ENCODE data around the gene PROK2. TPM values are rescaled to one million over a fixed set of nuclear protein-coding genes. Genes with fewer than 3 reads are reported as not detected.

PROK2 gene
- total and polyA plus RNA-seq, 2 experiments from 2014 or later, result 2.1 to 2.3 TPM

DNA sequence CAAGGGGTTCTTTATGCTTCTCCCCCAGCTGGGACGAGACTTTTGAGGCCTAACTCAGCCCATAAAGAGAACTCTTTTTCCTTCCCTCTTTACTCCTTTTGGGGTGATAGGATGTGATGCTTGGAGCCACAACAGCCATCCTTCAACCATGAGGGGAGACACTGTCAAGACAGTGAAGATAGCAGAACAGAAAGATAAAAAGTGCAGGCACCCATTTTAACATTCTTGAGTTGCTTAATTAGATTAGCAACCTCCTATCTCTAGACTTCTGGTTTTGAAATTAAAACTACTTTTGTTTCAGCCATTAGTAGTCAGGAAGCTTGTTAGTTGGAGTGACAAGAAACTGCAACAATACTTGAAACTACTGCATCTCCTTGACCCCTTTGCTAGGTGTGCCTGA lies 24.8 kb downstream of the PROK2 start:
- Histone ChIP-seq H3K4me2 (no peak overlapping the region), H3K9me2 (ENCODE audit: insufficient read depth) (no peaks in the 10 kb centered on the region), H3K4me3 (no peak overlapping the region), H2AFZ (no peak overlapping the region), H3K36me3 (ENCODE audit: insufficient read depth) (no peaks in the 10 kb centered on the region; the same call in 1 of the 2 replicates), H3K79me2 (replicated peaks; ENCODE audit: insufficient read depth) (peaks cover 5% of the 10 kb centered on the region; the same call in 1 of the 2 replicates), H3K27ac (ENCODE audit: low read depth) (no peak overlapping the region), H4K20me1 (replicated peaks; ENCODE audit: insufficient read depth) (no peaks in the 10 kb centered on the region), H3F3A (replicated peaks; ENCODE audit: low read depth) (no peaks in the 10 kb centered on the region), H3K27me3 (ENCODE audit: insufficient read depth) (peaks cover 25% of the 10 kb centered on the region), H3K4me1 (ENCODE audit: insufficient read depth) (peaks cover 9% of the 10 kb centered on the region)
- peaks cover 7% of the 10 kb centered on the region for H3K4me1 Mint-ChIP-seq
- TF ChIP-seq, protein P1, sequence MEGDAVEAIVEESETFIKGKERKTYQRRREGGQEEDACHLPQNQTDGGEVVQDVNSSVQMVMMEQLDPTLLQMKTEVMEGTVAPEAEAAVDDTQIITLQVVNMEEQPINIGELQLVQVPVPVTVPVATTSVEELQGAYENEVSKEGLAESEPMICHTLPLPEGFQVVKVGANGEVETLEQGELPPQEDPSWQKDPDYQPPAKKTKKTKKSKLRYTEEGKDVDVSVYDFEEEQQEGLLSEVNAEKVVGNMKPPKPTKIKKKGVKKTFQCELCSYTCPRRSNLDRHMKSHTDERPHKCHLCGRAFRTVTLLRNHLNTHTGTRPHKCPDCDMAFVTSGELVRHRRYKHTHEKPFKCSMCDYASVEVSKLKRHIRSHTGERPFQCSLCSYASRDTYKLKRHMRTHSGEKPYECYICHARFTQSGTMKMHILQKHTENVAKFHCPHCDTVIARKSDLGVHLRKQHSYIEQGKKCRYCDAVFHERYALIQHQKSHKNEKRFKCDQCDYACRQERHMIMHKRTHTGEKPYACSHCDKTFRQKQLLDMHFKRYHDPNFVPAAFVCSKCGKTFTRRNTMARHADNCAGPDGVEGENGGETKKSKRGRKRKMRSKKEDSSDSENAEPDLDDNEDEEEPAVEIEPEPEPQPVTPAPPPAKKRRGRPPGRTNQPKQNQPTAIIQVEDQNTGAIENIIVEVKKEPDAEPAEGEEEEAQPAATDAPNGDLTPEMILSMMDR (conservative IDR thresholded peaks at IDR 0.05; ENCODE audit: low read depth in 2 of 2), result no peak
- TF ChIP-seq EZH2phosphoT487 (IDR thresholded peaks at IDR 0.05; ENCODE audit: unreplicated experiment), result no peak
- TF ChIP-seq, protein P2, sequence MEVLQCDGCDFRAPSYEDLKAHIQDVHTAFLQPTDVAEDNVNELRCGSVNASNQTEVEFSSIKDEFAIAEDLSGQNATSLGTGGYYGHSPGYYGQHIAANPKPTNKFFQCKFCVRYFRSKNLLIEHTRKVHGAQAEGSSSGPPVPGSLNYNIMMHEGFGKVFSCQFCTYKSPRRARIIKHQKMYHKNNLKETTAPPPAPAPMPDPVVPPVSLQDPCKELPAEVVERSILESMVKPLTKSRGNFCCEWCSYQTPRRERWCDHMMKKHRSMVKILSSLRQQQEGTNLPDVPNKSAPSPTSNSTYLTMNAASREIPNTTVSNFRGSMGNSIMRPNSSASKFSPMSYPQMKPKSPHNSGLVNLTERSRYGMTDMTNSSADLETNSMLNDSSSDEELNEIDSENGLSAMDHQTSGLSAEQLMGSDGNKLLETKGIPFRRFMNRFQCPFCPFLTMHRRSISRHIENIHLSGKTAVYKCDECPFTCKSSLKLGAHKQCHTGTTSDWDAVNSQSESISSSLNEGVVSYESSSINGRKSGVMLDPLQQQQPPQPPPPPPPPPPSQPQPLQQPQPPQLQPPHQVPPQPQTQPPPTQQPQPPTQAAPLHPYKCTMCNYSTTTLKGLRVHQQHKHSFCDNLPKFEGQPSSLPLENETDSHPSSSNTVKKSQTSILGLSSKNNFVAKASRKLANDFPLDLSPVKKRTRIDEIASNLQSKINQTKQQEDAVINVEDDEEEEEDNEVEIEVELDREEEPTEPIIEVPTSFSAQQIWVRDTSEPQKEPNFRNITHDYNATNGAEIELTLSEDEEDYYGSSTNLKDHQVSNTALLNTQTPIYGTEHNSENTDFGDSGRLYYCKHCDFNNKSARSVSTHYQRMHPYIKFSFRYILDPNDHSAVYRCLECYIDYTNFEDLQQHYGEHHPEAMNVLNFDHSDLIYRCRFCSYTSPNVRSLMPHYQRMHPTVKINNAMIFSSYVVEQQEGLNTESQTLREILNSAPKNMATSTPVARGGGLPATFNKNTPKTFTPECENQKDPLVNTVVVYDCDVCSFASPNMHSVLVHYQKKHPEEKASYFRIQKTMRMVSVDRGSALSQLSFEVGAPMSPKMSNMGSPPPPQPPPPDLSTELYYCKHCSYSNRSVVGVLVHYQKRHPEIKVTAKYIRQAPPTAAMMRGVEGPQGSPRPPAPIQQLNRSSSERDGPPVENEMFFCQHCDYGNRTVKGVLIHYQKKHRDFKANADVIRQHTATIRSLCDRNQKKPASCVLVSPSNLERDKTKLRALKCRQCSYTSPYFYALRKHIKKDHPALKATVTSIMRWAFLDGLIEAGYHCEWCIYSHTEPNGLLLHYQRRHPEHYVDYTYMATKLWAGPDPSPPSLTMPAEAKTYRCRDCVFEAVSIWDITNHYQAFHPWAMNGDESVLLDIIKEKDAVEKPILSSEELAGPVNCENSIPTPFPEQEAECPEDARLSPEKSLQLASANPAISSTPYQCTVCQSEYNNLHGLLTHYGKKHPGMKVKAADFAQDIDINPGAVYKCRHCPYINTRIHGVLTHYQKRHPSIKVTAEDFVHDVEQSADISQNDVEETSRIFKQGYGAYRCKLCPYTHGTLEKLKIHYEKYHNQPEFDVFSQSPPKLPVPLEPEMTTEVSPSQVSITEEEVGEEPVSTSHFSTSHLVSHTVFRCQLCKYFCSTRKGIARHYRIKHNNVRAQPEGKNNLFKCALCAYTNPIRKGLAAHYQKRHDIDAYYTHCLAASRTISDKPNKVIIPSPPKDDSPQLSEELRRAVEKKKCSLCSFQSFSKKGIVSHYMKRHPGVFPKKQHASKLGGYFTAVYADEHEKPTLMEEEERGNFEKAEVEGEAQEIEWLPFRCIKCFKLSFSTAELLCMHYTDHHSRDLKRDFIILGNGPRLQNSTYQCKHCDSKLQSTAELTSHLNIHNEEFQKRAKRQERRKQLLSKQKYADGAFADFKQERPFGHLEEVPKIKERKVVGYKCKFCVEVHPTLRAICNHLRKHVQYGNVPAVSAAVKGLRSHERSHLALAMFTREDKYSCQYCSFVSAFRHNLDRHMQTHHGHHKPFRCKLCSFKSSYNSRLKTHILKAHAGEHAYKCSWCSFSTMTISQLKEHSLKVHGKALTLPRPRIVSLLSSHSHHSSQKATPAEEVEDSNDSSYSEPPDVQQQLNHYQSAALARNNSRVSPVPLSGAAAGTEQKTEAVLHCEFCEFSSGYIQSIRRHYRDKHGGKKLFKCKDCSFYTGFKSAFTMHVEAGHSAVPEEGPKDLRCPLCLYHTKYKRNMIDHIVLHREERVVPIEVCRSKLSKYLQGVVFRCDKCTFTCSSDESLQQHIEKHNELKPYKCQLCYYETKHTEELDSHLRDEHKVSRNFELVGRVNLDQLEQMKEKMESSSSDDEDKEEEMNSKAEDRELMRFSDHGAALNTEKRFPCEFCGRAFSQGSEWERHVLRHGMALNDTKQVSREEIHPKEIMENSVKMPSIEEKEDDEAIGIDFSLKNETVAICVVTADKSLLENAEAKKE (CRISPR knock-in tag; IDR thresholded peaks at IDR 0.05), result no peak
- no peak for TF ChIP-seq CREB1 (CRISPR knock-in tag; IDR thresholded peaks at IDR 0.05; ENCODE audit: low read depth)
- TF ChIP-seq, protein P3, sequence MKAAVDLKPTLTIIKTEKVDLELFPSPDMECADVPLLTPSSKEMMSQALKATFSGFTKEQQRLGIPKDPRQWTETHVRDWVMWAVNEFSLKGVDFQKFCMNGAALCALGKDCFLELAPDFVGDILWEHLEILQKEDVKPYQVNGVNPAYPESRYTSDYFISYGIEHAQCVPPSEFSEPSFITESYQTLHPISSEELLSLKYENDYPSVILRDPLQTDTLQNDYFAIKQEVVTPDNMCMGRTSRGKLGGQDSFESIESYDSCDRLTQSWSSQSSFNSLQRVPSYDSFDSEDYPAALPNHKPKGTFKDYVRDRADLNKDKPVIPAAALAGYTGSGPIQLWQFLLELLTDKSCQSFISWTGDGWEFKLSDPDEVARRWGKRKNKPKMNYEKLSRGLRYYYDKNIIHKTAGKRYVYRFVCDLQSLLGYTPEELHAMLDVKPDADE (IDR thresholded peaks at IDR 0.05), result no peak
- TF ChIP-seq ZNF114 (CRISPR knock-in tag; IDR thresholded peaks at IDR 0.05), result no peak
- no peak for TF ChIP-seq POLR2AphosphoS5 (IDR thresholded peaks at IDR 0.05; ENCODE audit: low read depth)
- DNase-seq (ENCODE audit: low spot score), result no peak
- no peak for ATAC-seq
- H3K4me3 Mint-ChIP-seq, result no peak overlapping the region
- H3K9me3 Mint-ChIP-seq, result peaks cover 5% of the 10 kb centered on the region; the same call in 2 of the 3 replicates
- H3K27ac Mint-ChIP-seq, result no peak overlapping the region
- H3K27me3 Mint-ChIP-seq (ENCODE audit: insufficient read depth, low read depth, poor library complexity), result peaks cover 10% of the 10 kb centered on the region
- peaks cover 6% of the 10 kb centered on the region; the same call in 2 of the 3 replicates for H3K36me3 Mint-ChIP-seq (ENCODE audit: low read depth)
